NT2/D1 (cell line): ENCODE results near the gene NTM.

Experiments used
- SUZ12 ChIP-seq: IDR thresholded peaks from 2 replicates; pipeline ENCODE4 v1.6.1; 2011; ENCODE audit not compliant: insufficient read length, insufficient read depth; ENCODE audit errors: extremely low read depth
- YY1 ChIP-seq: IDR thresholded peaks from 2 replicates; pipeline ENCODE4 v1.6.1; 2011; ENCODE audit not compliant: insufficient read length, insufficient read depth
- ZNF274 ChIP-seq: IDR thresholded peaks from 2 replicates; pipeline ENCODE4 v1.6.1; 2011; ENCODE audit warnings: mild to moderate bottlenecking, low read depth, low read length

GRCh38 chr11:132217856-132218255 is 847.4 kb downstream of the NTM start:
- TF ChIP-seq SUZ12 = no peak
- TF ChIP-seq YY1 = no peak
- TF ChIP-seq ZNF274 = no peak
